Adrenal gland (tissue), 5 donors: ENCODE measurements around the gene SLC35B1.

ENCODE experiments used
- POLR2A ChIP-seq, 2 donors: fragments of 450-650 bp; IDR thresholded peaks; one replicate each; pipeline ENCODE4 v1.6.1; 2017; ENCODE audit warnings: antibody characterized with exemption in 2 of 2, mild to moderate bottlenecking in 2 of 2, moderate library complexity in 1 of 2
- TF ChIP-seq, protein P1 (sequence below), 6 experiments: fragments of 450-650 bp in 4 of 6; fragments of 200-600 bp in 2 of 6; sonication (generic) in 1 of 6; IDR thresholded peaks; 1 replicate in 5 of 6; 2 replicates in 1 of 6; pipeline versions ENCODE4 v1.5.1 to v1.8.0; 2016 to 2021; ENCODE audit warnings: antibody characterized with exemption in 6 of 6, mild to moderate bottlenecking in 2 of 6, moderate library complexity in 1 of 6
- donor health status: DM: no; HTN: no; CAD: no.

DNA sequence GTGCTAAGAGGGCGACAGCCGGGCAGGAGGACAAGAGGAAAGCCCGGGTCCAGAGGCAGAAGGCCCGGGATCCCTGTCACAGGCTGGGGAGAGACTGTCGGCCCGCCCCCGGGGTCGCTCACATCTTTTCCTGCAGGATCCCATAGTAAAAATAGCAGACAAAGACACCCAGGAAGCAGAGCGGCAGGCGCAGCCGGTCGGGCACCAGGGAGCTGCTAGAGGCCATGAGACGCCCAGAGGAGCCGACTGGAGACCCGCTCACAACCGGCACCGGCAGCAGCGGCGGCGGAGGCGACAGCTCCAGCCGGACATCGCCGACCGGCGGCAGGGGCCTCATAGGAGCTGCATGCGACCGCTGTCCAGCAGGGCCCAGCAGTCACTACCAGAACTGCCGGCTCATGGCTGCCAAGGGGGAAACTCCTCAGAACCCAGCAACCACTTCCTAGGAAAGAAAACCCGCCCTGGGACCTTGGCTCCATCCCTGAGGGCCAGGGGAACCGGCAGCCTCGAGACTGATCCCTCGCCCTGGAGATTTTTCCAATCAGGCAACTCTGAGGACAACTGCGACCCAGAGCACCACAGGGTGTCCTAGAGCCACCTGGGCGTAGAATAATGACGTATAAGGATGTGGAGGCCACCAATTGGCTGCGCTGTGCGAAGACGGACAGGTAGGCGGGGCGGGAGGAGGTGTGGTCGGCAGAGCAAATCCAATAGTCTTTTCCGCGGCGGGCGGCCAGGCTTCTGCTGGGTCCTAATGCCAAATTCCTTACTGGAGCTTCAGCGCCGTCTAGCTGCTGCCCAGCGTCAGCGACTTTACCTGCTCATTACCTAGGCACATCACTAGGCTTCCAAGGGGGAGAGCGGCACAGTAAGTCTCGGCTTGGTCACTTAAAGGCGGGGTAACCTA lies at the start of gene SLC35B1:
- TF ChIP-seq, protein P1, sequence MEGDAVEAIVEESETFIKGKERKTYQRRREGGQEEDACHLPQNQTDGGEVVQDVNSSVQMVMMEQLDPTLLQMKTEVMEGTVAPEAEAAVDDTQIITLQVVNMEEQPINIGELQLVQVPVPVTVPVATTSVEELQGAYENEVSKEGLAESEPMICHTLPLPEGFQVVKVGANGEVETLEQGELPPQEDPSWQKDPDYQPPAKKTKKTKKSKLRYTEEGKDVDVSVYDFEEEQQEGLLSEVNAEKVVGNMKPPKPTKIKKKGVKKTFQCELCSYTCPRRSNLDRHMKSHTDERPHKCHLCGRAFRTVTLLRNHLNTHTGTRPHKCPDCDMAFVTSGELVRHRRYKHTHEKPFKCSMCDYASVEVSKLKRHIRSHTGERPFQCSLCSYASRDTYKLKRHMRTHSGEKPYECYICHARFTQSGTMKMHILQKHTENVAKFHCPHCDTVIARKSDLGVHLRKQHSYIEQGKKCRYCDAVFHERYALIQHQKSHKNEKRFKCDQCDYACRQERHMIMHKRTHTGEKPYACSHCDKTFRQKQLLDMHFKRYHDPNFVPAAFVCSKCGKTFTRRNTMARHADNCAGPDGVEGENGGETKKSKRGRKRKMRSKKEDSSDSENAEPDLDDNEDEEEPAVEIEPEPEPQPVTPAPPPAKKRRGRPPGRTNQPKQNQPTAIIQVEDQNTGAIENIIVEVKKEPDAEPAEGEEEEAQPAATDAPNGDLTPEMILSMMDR (IDR thresholded peaks at IDR 0.05): peak; percentile 48 to 73 (median 64)
- peak; percentile 55 to 69 for TF ChIP-seq POLR2A (IDR thresholded peaks at IDR 0.05)
